Anterior cingulate cortex (tissue), 58 donors: ENCODE measurements around the gene ATP6V1B1.
"Not testable (repeated sequence)": the region's sequence is repeated elsewhere in the genome, so short reads cannot be mapped to it uniquely, and the experiment has no call there.

Experiments used
- DNase-seq, 58 donors: peaks; one replicate each; lab custom pipeline; 2025; lab: John Stamatoyannopoulos, UW

Gene ATP6V1B1

GRCh38 chr2:71001981-71002570 is 66.4 kb downstream of the ATP6V1B1 start:
- DNase-seq = no peak

GRCh38 chr2:71003396-71003795 is 67.7 kb downstream of the ATP6V1B1 start:
- no peak for DNase-seq

DNA sequence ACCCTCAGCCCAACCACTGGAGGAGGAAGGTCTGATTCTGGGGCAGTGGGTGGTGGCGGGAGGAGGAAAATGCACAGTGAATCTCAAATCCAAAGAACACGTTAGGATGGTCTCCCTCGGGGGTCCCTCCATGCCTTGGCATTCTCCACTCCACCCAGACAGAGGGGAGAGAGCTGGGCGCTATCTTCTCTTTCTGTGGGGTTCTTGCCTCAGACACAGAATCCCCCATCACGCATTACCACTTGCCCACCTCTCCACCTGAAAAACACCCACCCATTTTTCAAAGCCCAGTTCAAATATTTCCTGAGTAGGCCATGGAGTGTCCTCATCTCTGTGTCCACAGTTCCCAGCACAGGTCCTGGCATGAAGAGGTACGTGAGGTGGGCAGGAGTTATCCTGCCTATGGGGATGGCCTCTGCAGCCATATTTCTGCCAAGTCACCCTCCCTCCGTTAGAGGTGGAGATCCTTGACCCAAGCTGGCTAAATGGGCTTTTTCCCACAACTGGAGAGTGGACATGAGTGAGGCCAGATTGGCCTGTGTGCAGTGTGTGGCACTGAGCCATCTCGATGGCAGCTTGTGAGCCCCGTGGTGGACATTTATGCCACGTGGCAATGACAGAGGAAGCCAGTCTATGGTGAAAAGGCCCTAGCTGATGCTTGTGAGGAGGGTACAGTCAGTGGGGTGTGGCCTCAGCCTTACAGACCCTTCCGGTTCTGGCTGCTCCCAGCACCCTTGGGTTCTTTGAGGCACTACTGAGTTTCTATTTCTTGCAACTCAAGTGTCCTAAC is 68.5 kb downstream of the ATP6V1B1 start:
- DNase-seq = no peak

GRCh38 chr2:71004857-71005256 is 69.2 kb downstream of the ATP6V1B1 start:
- DNase-seq = no peak

- DNase-seq = no peak
Observed at GRCh38 chr2:71005271-71006202, 69.8 kb downstream of the ATP6V1B1 start.

DNA sequence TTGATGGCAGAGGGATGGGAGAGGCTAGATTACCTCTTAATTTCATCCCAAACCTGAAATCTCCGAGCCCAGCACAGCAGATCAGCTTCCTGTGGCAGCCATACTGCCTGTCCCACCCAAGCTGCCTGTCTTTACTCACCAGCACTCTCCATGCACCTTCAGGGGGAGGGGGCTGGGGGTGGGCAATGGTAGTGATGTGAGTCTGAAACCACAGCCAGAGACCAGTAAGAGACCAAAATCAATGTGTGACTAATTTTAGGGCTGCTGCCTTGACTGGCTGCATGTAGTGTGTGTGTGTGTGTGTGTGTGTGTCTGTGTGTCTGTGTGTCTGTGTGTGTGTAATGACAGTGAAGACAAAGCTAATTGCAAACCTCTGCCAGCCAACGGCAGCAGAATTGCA is 70.6 kb downstream of the ATP6V1B1 start:
- no peak for DNase-seq

DNA sequence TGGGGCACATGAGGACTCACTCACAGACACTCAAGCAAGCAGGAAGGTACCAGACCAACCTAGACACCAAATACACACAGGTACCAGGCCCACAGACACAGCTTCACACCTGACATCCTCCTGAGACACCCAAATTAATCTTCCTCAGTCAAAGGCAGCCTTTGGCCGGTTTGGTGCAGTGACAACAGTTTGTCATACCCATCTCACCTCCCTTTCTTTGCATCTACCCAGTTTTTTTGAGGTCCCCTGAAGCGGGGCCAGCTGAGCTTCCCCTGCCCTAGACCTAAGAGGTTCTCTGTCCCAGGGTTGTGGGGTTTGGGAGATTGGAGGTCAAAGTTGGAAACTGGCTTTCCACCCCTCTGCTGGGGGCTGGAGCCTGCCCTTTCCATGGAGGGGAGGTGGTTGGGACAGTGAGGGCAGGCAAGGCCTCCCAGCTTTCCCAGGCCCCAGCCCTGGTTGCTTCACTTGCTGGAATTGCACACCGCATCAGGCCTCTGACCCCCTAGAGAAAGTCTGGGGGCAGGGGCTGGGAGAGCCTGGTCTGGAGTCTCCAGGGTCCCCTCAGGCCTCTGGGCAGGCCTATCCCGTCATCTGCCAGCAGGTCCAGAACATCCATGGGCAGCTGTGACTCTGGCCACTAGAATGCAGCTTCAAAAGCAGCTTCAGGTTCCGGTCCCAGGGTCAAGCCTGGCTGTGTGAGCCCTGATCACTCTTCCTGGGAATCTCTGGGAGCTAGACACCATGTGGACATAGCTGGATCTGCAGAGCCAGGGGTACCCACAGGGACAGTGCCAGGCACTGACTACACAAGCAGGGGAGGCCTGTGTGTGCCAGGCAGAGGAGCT is 71.5 kb downstream of the ATP6V1B1 start:
- no peak for DNase-seq

GRCh38 chr2:71008342-71008741 is 72.6 kb downstream of the ATP6V1B1 start:
- DNase-seq = no peak

DNA sequence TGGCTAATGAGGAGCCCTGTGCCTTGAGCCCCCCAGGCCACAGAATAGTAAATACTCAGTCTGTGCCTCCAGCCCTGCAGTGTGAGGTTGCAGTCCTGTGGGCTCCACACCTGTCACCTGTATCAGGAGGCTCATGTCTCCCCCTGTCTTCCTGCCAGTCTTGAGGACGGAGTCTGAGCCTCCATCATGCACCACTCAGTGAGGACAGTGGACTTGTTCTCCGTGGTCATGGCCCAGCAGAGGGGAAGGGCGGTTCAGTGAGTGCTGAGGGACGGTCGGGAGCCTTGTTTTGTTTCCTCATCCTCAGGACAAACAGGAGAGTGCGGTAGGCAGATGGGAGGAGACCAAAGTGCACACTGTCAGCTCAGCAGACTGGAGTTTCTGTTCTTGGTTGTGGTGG is 76.1 kb downstream of the ATP6V1B1 start:
- DNase-seq = not testable (repeated sequence)
